Right ventricle myocardium inferior (tissue), 1 donor: Measurements from ENCODE around the gene CECR2. TPM values are rescaled to one million over a fixed set of nuclear protein-coding genes. Genes with fewer than 3 reads are reported as not detected.
A peak's percentile ranks its signal among the peaks of the same experiment; 100 is the strongest.

Source experiments
- ATAC-seq: fragments of 200-7000 bp; cut with Tn5 transposase; one replicate; pipeline ENCODE4 v1.9.1; 2020; ENCODE audit warnings: mild to moderate bottlenecking, moderate library complexity
- DNase-seq: peaks from one replicate; pipeline ENCODE4 v3.0.0; 2021; ENCODE audit errors: missing footprints
- intact Hi-C: fragments of 100-400 bp; cut with DNase I; formaldehyde crosslinking; loops from one replicate; pipeline ENCODE4 v1.11.0; 2022
- total RNA-seq: library from RNA; stranded (reverse); fragmentation: NEBNext Ultra II Directional; extraction: Animal tissue kit (Norgen Biotek cat#: 25700); gene quantifications from one replicate; pipeline ENCODE4 v1.2.1, GENCODE V29; 2021
- donor health status: DM: no; HTN: yes; CAD: no; lungs with severe emphysema.

CECR2 gene
- total RNA-seq, 1 donor from 2014 or later: 6.4 TPM

- intact Hi-C loops: no loop called here
- DNase-seq (no peak), ATAC-seq (no peak)
Measured at GRCh38 chr22:17435375-17435774, 66.1 kb downstream of the CECR2 start.

- DNase-seq: no peak
- intact Hi-C loops: no loop called here
- no peak for ATAC-seq
Measured at GRCh38 chr22:17436382-17436980, 67.2 kb downstream of the CECR2 start.

- intact Hi-C loops: no loop called here
- ATAC-seq (no peak), DNase-seq (no peak)
Measured at GRCh38 chr22:17436981-17437412, 67.7 kb downstream of the CECR2 start.

GRCh38 chr22:17438026-17438425 is 68.8 kb downstream of the CECR2 start:
- DNase-seq (no peak), ATAC-seq (no peak)
- intact Hi-C loops: no loop called here

GRCh38 chr22:17441326-17441725 is 72.1 kb downstream of the CECR2 start:
- DNase-seq (no peak), ATAC-seq (no peak)
- intact Hi-C loops: no loop called here

GRCh38 chr22:17443405-17444203 is 74.3 kb downstream of the CECR2 start:
- ATAC-seq (no peak), DNase-seq (no peak)
- intact Hi-C loops: no loop called here

- ATAC-seq (no peak), DNase-seq (no peak)
- intact Hi-C loops: no loop called here
Measured at GRCh38 chr22:17444204-17444504, 74.9 kb downstream of the CECR2 start.

- no peak for ATAC-seq
- DNase-seq: no peak
- intact Hi-C loops: no loop called here
Measured at GRCh38 chr22:17446698-17447097, 77.4 kb downstream of the CECR2 start.

- ATAC-seq: no peak
- intact Hi-C loops: no loop called here
Measured at GRCh38 chr22:17451316-17451715, 82.1 kb downstream of the CECR2 start.

GRCh38 chr22:17460895-17461294 is 91.6 kb downstream of the CECR2 start:
- DNase-seq (no peak), ATAC-seq (no peak)
- intact Hi-C loops: no loop called here

More at GRCh38 chr22:17451316-17451715, 82.1 kb downstream of the CECR2 start:
- DNase-seq: no peak

- DNase-seq: no peak
- intact Hi-C loops: no loop called here
- no peak for ATAC-seq
Measured at GRCh38 chr22:17470880-17471500, 101.7 kb downstream of the CECR2 start.

- ATAC-seq: peak; percentile 78
- DNase-seq: no peak
- intact Hi-C loops: no loop called here
Measured at GRCh38 chr22:17471886-17472535, 102.8 kb downstream of the CECR2 start.

- ATAC-seq: no peak
- no peak for DNase-seq
- intact Hi-C loops: no loop called here
Measured at GRCh38 chr22:17472932-17473331, 103.7 kb downstream of the CECR2 start.

GRCh38 chr22:17475318-17476230 is 106.3 kb downstream of the CECR2 start:
- intact Hi-C loops: no loop called here
- no peak for ATAC-seq
- DNase-seq: no peak

- ATAC-seq: no peak
- intact Hi-C loops: no loop called here
Measured at GRCh38 chr22:17476838-17477237, 107.6 kb downstream of the CECR2 start.

GRCh38 chr22:17477391-17477833 is 108.2 kb downstream of the CECR2 start:
- ATAC-seq (peak; percentile 90), DNase-seq (no peak)
- intact Hi-C loops: no loop called here

More at GRCh38 chr22:17476838-17477237, 107.6 kb downstream of the CECR2 start:
- no peak for DNase-seq

GRCh38 chr22:17479135-17479534 is 109.9 kb downstream of the CECR2 start:
- intact Hi-C loops: no loop called here
- DNase-seq (no peak), ATAC-seq (no peak)

GRCh38 chr22:17481424-17481823 is 112.2 kb downstream of the CECR2 start:
- DNase-seq (no peak), ATAC-seq (no peak)
- intact Hi-C loops: no loop called here
